ENCODE results near the gene ATP2A3. TPM values are rescaled to one million over a fixed set of nuclear protein-coding genes. Genes with fewer than 3 reads are reported as not detected.

ATP2A3 gene
- total and polyA plus RNA-seq, 2 experiments from 2014 or later, result 2.2 to 4.1 TPM

DNA sequence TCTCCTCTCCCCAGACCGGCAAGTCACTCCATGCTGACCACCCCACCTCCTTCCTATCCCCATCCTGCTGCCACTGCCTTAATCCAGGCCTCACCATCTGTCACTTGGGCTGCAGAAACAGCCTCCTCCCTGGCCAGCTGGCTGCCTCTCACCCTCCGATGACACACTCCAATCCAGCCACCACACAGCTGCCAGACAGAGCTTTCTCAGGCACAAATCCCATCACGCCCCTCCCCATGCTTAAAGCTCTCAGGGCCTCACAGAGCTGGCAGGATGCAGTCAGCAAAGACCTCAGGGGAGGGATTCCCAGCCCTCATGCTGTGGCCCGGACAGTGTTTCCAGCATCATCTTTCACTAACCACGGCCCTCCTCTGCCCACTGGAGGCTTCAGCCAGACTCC is 85.1 kb downstream of the ATP2A3 start:
- Histone ChIP-seq H3K27ac (peak overlapping the region; percentile 88), H3K27me3 (no peaks in the 10 kb centered on the region), H3K4me3 (no peak overlapping the region), H3K4me2 (peak overlapping the region; percentile 56), H4K20me1 (ENCODE audit: insufficient read depth, poor library complexity, severe bottlenecking) (no peaks in the 10 kb centered on the region), H3K36me3 (replicated peaks; ENCODE audit: insufficient read depth, low read depth) (no peaks in the 10 kb centered on the region), H3K9me3 (ENCODE audit: low read depth) (no peaks in the 10 kb centered on the region), H3K9me2 (replicated peaks; ENCODE audit: insufficient read depth) (no peaks in the 10 kb centered on the region), H3K79me2 (no peaks in the 10 kb centered on the region), H3K4me1 (ENCODE audit: insufficient read depth) (peaks cover 11% of the 10 kb centered on the region), H2AFZ (no peak overlapping the region)
- WGBS (ENCODE audit: low lambda C conversion rate, missing lambda C conversion rate), result 54% methylated on average over 5 of the region's 5 CpGs
- peak; percentile 70 for DNase-seq (ENCODE audit: low spot score)
- no peak for TF ChIP-seq EZH2 (IDR thresholded peaks at IDR 0.05; ENCODE audit: borderline replicate concordance)
- no peak for TF ChIP-seq EZH2phosphoT487 (IDR thresholded peaks at IDR 0.05; ENCODE audit: low read depth, severe bottlenecking, unreplicated experiment)
- TF ChIP-seq CTCF (IDR thresholded peaks at IDR 0.05; ENCODE audit: poor library complexity), result no peak

DNA sequence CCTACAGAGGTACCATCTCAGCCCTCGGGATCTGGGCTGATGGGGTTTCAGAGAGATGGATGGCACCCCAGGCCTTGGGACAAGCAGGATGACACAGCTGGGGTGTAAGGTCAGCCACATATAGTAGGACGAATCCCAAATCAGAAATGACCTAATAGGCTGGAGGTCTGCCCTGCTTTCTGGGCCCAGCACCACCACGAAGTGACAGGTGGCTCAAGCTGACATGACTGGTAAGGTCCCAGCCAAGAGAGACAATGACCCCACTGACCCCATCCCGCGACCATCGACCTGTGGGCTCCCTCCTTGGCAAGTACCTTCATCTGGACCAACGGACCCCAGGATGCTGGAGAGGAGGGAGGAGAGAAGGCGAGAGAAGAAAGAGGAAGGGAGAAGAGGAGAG is 87.0 kb downstream of the ATP2A3 start:
- no peaks in the 10 kb centered on the region for H3K9me3 ChIP-seq (ENCODE audit: low read depth)
- DNase-seq (ENCODE audit: low spot score), result no peak
- no peak for TF ChIP-seq EZH2phosphoT487 (IDR thresholded peaks at IDR 0.05; ENCODE audit: low read depth, severe bottlenecking, unreplicated experiment)
- no peak for TF ChIP-seq EZH2 (IDR thresholded peaks at IDR 0.05; ENCODE audit: borderline replicate concordance)
- no peak for TF ChIP-seq CTCF (IDR thresholded peaks at IDR 0.05; ENCODE audit: poor library complexity)
- peaks cover 11% of the 10 kb centered on the region for H3K4me1 ChIP-seq (ENCODE audit: insufficient read depth)
- no peaks in the 10 kb centered on the region for H3K27me3 ChIP-seq
- H3K79me2 ChIP-seq, result no peaks in the 10 kb centered on the region
- H3K27ac ChIP-seq, result no peak overlapping the region
- H3K4me3 ChIP-seq, result no peak overlapping the region
- no peaks in the 10 kb centered on the region for H4K20me1 ChIP-seq (ENCODE audit: insufficient read depth, poor library complexity, severe bottlenecking)
- H2AFZ ChIP-seq, result no peak overlapping the region
- WGBS (ENCODE audit: low lambda C conversion rate, missing lambda C conversion rate), result 93% methylated on average over 8 of the region's 8 CpGs
- H3K4me2 ChIP-seq, result no peak overlapping the region
- H3K36me3 ChIP-seq (replicated peaks; ENCODE audit: insufficient read depth, low read depth), result no peaks in the 10 kb centered on the region
- no peaks in the 10 kb centered on the region for H3K9me2 ChIP-seq (replicated peaks; ENCODE audit: insufficient read depth)

- Histone ChIP-seq H3K36me3 (replicated peaks; ENCODE audit: insufficient read depth, low read depth) (no peaks in the 10 kb centered on the region), H3K4me2 (no peak overlapping the region), H3K27me3 (no peaks in the 10 kb centered on the region), H3K9me2 (replicated peaks; ENCODE audit: insufficient read depth) (no peaks in the 10 kb centered on the region), H3K4me3 (no peak overlapping the region), H3K4me1 (ENCODE audit: insufficient read depth) (peaks cover 10% of the 10 kb centered on the region), H4K20me1 (ENCODE audit: insufficient read depth, poor library complexity, severe bottlenecking) (no peaks in the 10 kb centered on the region), H3K27ac (no peak overlapping the region), H2AFZ (no peak overlapping the region), H3K9me3 (ENCODE audit: low read depth) (no peaks in the 10 kb centered on the region), H3K79me2 (no peaks in the 10 kb centered on the region)
- DNase-seq (ENCODE audit: low spot score), result no peak
- TF ChIP-seq CTCF (IDR thresholded peaks at IDR 0.05; ENCODE audit: poor library complexity), result no peak
- TF ChIP-seq EZH2phosphoT487 (IDR thresholded peaks at IDR 0.05; ENCODE audit: low read depth, severe bottlenecking, unreplicated experiment), result no peak
- no peak for TF ChIP-seq EZH2 (IDR thresholded peaks at IDR 0.05; ENCODE audit: borderline replicate concordance)
- WGBS (ENCODE audit: low lambda C conversion rate, missing lambda C conversion rate), result 95% methylated on average over 7 of the region's 7 CpGs
Measured at GRCh38 chr17:3875317-3875716, 88.9 kb downstream of the ATP2A3 start.

Other genes with a start within 250 kb of the ATP2A3 start
- gene HASPIN, start 240.5 kb downstream of the ATP2A3 start, total RNA-seq, result 1.3 and 1.5 TPM in 2 replicates
- 0.54 and 1.1 TPM in 2 replicates for gene HASPIN, start 240.5 kb downstream of the ATP2A3 start, polyA plus RNA-seq
- gene ITGAE, start 163.2 kb downstream of the ATP2A3 start, total RNA-seq, result 28.1 and 46.7 TPM in 2 replicates
- 53.0 and 77.0 TPM in 2 replicates for gene ITGAE, start 163.2 kb downstream of the ATP2A3 start, polyA plus RNA-seq
- 20.8 and 31.8 TPM in 2 replicates for gene NCBP3, start 118.2 kb downstream of the ATP2A3 start, total RNA-seq
- 20.6 and 28.9 TPM in 2 replicates for gene NCBP3, start 118.2 kb downstream of the ATP2A3 start, polyA plus RNA-seq
- 2.6 and 5.1 TPM in 2 replicates for gene CAMKK1, start 71.4 kb downstream of the ATP2A3 start, total RNA-seq
- gene CAMKK1, start 71.4 kb downstream of the ATP2A3 start, polyA plus RNA-seq, result 4.4 and 5.7 TPM in 2 replicates
- 0.20 and 0.50 TPM in 2 replicates for gene P2RX1, start 48.0 kb downstream of the ATP2A3 start, total RNA-seq
- gene P2RX1, start 48.0 kb downstream of the ATP2A3 start, polyA plus RNA-seq, result 1.8 and 2.3 TPM in 2 replicates
- 32.7 and 33.9 TPM in 2 replicates for gene ZZEF1, start 178.6 kb upstream of the ATP2A3 start, total RNA-seq
- 5.7 and 10.9 TPM in 2 replicates for gene ZZEF1, start 178.6 kb upstream of the ATP2A3 start, polyA plus RNA-seq
- gene CYB5D2, start 178.8 kb upstream of the ATP2A3 start, total RNA-seq, result 23.1 and 25.6 TPM in 2 replicates
- gene CYB5D2, start 178.8 kb upstream of the ATP2A3 start, polyA plus RNA-seq, result 24.0 and 28.4 TPM in 2 replicates

Data from hepatocyte (in vitro differentiated cells).